Left colon (tissue), 2 donors: ENCODE results near the gene GPATCH4. TPM values are rescaled to one million over a fixed set of nuclear protein-coding genes. Genes with fewer than 3 reads are reported as not detected.

ENCODE experiments used
- ATAC-seq: fragments of 200-7000 bp; cut with Tn5 transposase; one replicate; pipeline ENCODE4 v1.9.1; 2020; ENCODE audit warnings: mild to moderate bottlenecking, moderate library complexity
- DNase-seq, 2 donors: peaks; one replicate each; pipeline ENCODE4 v3.0.0-alpha.2; 2020
- intact Hi-C, 2 donors: fragments of 100-400 bp; cut with DNase I in 1 of 2; cut with micrococcal nuclease in 1 of 2; formaldehyde crosslinking; loops; one replicate each; pipeline versions ENCODE4 v1.11.2 to v1.14.0; 2022; cut with DNase I, micrococcal nuclease
- long read RNA-seq: library from polyadenylated mRNA; unstranded; transcript quantifications from one replicate; pipeline ENCODE4 v2.0.0, GENCODE V29; 2021
- total RNA-seq, 2 donors: library from RNA; stranded (reverse); fragmentation: NEBNext Ultra II Directional; extraction: Animal tissue kit (Norgen Biotek cat#: 25700); gene quantifications; one replicate each; pipeline ENCODE4 v1.2.1, GENCODE V29; 2021
- donor health status: DM: no; HTN: no; CAD: no.
- donor health status: DM: yes; HTN: yes; CAD: no.

The GPATCH4 gene
- total RNA-seq = 10 to 100 TPM; 13.8 to 20.1 TPM
- long read RNA-seq, transcript GPATCH4-201 (8 exons, 1,972 nt) = major isoform, 19 of 22 reads
- long read RNA-seq, partial matches to known transcripts = 0 of 22 reads
- long read RNA-seq, other reads (novel, unspliced or antisense) = 3 of 22 reads

- peak; percentile 87 for ATAC-seq
- intact Hi-C loops = loop anchor here in 1 of 2 donors (5.0 to 10.0 kb wide), 2 partner anchors 154 to 216 kb away; no protein-coding TSS in a partner anchor
- DNase-seq = peak; percentile 71 to 82
Observed at GRCh38 chr1:156601122-156601830, at the start of gene GPATCH4. Gene GPATCH4, minus strand, starts transcription at chr1:156601479.

GRCh38 chr1:156648951-156649350, 47.7 kb upstream of the GPATCH4 start:
- DNase-seq (no peak), ATAC-seq (no peak)
- intact Hi-C loops = no loop called here

- intact Hi-C loops = no loop called here
- ATAC-seq (no peak), DNase-seq (no peak)
Observed at GRCh38 chr1:156648496-156648895, 47.2 kb upstream of the GPATCH4 start.

GRCh38 chr1:156647351-156647750, 46.1 kb upstream of the GPATCH4 start:
- DNase-seq = no peak
- ATAC-seq = no peak
- intact Hi-C loops = no loop called here

GRCh38 chr1:156646738-156647211, 45.5 kb upstream of the GPATCH4 start:
- no peak for DNase-seq
- intact Hi-C loops = no loop called here
- ATAC-seq = no peak

GRCh38 chr1:156645666-156646065, 44.4 kb upstream of the GPATCH4 start:
- DNase-seq (no peak), ATAC-seq (no peak)
- intact Hi-C loops = no loop called here

- ATAC-seq = no peak
- DNase-seq = no peak
- intact Hi-C loops = no loop called here
Observed at GRCh38 chr1:156645056-156645455, 43.8 kb upstream of the GPATCH4 start.

- ATAC-seq (no peak), DNase-seq (no peak)
- intact Hi-C loops = no loop called here
Observed at GRCh38 chr1:156644640-156645039, 43.4 kb upstream of the GPATCH4 start.

- ATAC-seq (no peak), DNase-seq (no peak)
- intact Hi-C loops = no loop called here
Observed at GRCh38 chr1:156644146-156644545, 42.9 kb upstream of the GPATCH4 start.

- intact Hi-C loops = no loop called here
- ATAC-seq (no peak), DNase-seq (no peak)
Observed at GRCh38 chr1:156643778-156644092, 42.5 kb upstream of the GPATCH4 start.

GRCh38 chr1:156643049-156643777, 41.9 kb upstream of the GPATCH4 start:
- intact Hi-C loops = no loop called here
- no peak for ATAC-seq
- DNase-seq = no peak

- ATAC-seq (no peak), DNase-seq (no peak)
- intact Hi-C loops = no loop called here
Observed at GRCh38 chr1:156642265-156643048, 41.2 kb upstream of the GPATCH4 start.

GRCh38 chr1:156641761-156642264, 40.5 kb upstream of the GPATCH4 start, which contains the start of gene BCAN:
Gene BCAN, plus strand, starts transcription at chr1:156642117. Its CDS starts 3,938 bp downstream, at chr1:156646055.
- intact Hi-C loops = no loop called here
- no peak for DNase-seq

GRCh38 chr1:156640842-156641706, 39.8 kb upstream of the GPATCH4 start:
- no peak for DNase-seq
- ATAC-seq = no peak
- intact Hi-C loops = no loop called here

More at GRCh38 chr1:156641761-156642264, 40.5 kb upstream of the GPATCH4 start, which contains the start of gene BCAN:
- ATAC-seq = no peak

GRCh38 chr1:156639601-156640101, 38.4 kb upstream of the GPATCH4 start:
- intact Hi-C loops = no loop called here
- no peak for DNase-seq
- ATAC-seq = peak; percentile 21

GRCh38 chr1:156638189-156638985, 37.1 kb upstream of the GPATCH4 start:
- no peak for ATAC-seq
- DNase-seq = no peak
- intact Hi-C loops = no loop called here

- intact Hi-C loops = no loop called here
- no peak for ATAC-seq
- no peak for DNase-seq
Observed at GRCh38 chr1:156632355-156632754, 31.1 kb upstream of the GPATCH4 start.
